Liver (tissue), 3 donors: ENCODE measurements around the gene PAX9.

Experiments used
- CTCF ChIP-seq: fragments of 150-350 bp; IDR thresholded peaks from 2 replicates; pipeline ENCODE4 v1.5.1; 2017; ENCODE audit warnings: improper control_type of control experiment, low read depth, low read length; ENCODE audit not compliant: missing input control
- HNF4A ChIP-seq, 2 donors: conservative IDR thresholded peaks; 2 replicates each; pipeline ENCODE4 v1.6.1; 2016; ENCODE audit warnings: antibody characterized with exemption in 2 of 2, mild to moderate bottlenecking in 2 of 2
- JUND ChIP-seq, 2 donors: IDR thresholded peaks; 2 replicates each; pipeline ENCODE4 v1.6.1; 2016; ENCODE audit warnings: antibody characterized with exemption in 2 of 2
- MAX ChIP-seq: IDR thresholded peaks from 2 replicates; pipeline ENCODE4 v1.6.1; 2016; ENCODE audit warnings: antibody characterized with exemption
- NR2F2 ChIP-seq: IDR thresholded peaks from 2 replicates; pipeline ENCODE4 v1.6.1; 2016; ENCODE audit warnings: antibody characterized with exemption
- RAD21 ChIP-seq, 2 donors: IDR thresholded peaks; 2 replicates each; pipeline ENCODE4 v1.6.1; 2016; ENCODE audit warnings: antibody characterized with exemption in 2 of 2, mild to moderate bottlenecking in 2 of 2
- REST ChIP-seq: IDR thresholded peaks from 2 replicates; pipeline ENCODE4 v1.6.1; 2016; ENCODE audit warnings: antibody characterized with exemption, mild to moderate bottlenecking
- SP1 ChIP-seq: IDR thresholded peaks from 2 replicates; pipeline ENCODE4 v1.6.1; 2018; ENCODE audit warnings: antibody characterized with exemption, mild to moderate bottlenecking
- TAF1 ChIP-seq: conservative IDR thresholded peaks from 2 replicates; pipeline ENCODE4 v1.6.1; 2016; ENCODE audit warnings: antibody characterized with exemption, mild to moderate bottlenecking
- YY1 ChIP-seq: IDR thresholded peaks from 2 replicates; pipeline ENCODE4 v1.6.1; 2016; ENCODE audit warnings: antibody characterized with exemption, mild to moderate bottlenecking
- donor health status: healthy.
- donor health status: healthy.

- TF ChIP-seq YY1 = no peak
- no peak for TF ChIP-seq CTCF
- TF ChIP-seq REST = no peak
- TF ChIP-seq NR2F2 = no peak
- no peak for TF ChIP-seq RAD21 (IDR thresholded peaks at IDR 0.05)
- TF ChIP-seq TAF1 = no peak
- no peak for TF ChIP-seq MAX
- no peak for TF ChIP-seq JUND (IDR thresholded peaks at IDR 0.05)
- TF ChIP-seq HNF4A (conservative IDR thresholded peaks at IDR 0.05) = peak in 1 of 2 donors; percentile 26
- no peak for TF ChIP-seq SP1
Observed at GRCh38 chr14:36625014-36625413, 36.6 kb upstream of the PAX9 start.
